Activated B cell treated with CpG ODN at 0.5 μM for 24 hours (primary cell): ENCODE measurements around the gene SLC35B2. TPM values are rescaled to one million over a fixed set of nuclear protein-coding genes. Genes with fewer than 3 reads are reported as not detected.

Experiments
- ATAC-seq: fragments of 200-7000 bp; cut with Tn5 transposase; one replicate; pipeline ENCODE4 v1.10.0; 2021; ENCODE audit warnings: low read depth, mild to moderate bottlenecking, moderate library complexity
- CTCF ChIA-PET: fragments of 350-600 bp; sonication (Branson Sonifier 250); formaldehyde crosslinking; loops from one replicate; lab custom pipeline; 2021; ENCODE audit warnings: antibody characterized with exemption; lab: Charles Lee
- POLR2A ChIA-PET: fragments of 350-600 bp; sonication (Branson Sonifier 250); formaldehyde crosslinking; loops from one replicate; lab custom pipeline; 2021; ENCODE audit warnings: antibody characterized with exemption; lab: Charles Lee
- DNase-seq: peaks from one replicate; pipeline ENCODE4 v3.0.0; 2022
- H3K27ac Mint-ChIP-seq: one replicate; pipeline ENCODE4 v1.8.0; 2020; ENCODE audit warnings: mixed read lengths
- H3K27me3 Mint-ChIP-seq: one replicate; pipeline ENCODE4 v1.8.0; 2021; ENCODE audit warnings: mixed read lengths
- H3K36me3 Mint-ChIP-seq: one replicate; pipeline ENCODE4 v1.8.0; 2021; ENCODE audit warnings: low read depth, mixed read lengths
- H3K4me1 Mint-ChIP-seq: one replicate; pipeline ENCODE4 v1.8.0; 2021; ENCODE audit warnings: mixed read lengths
- H3K4me3 Mint-ChIP-seq: one replicate; pipeline ENCODE4 v1.8.0; 2020; ENCODE audit warnings: mild to moderate bottlenecking, mixed read lengths
- H3K9me3 Mint-ChIP-seq: one replicate; pipeline ENCODE4 v1.8.0; 2020; ENCODE audit warnings: mixed read lengths
- intact Hi-C: fragments of 100-400 bp; cut with micrococcal nuclease; formaldehyde crosslinking; loops from one replicate; pipeline ENCODE4 v1.15.1; 2024
- total RNA-seq: library from RNA; stranded (reverse); gene quantifications from 2 replicates; pipeline ENCODE4 v1.2.3, GENCODE V29; 2022
- TF ChIP-seq, protein P1 (sequence below): fragments of 200-600 bp; IDR thresholded peaks from one replicate; pipeline ENCODE4 v1.8.0; 2022; ENCODE audit warnings: antibody characterized with exemption, mild to moderate bottlenecking

The SLC35B2 gene
- total RNA-seq, 1 donor from 2014 or later, result 29.1 TPM

DNA sequence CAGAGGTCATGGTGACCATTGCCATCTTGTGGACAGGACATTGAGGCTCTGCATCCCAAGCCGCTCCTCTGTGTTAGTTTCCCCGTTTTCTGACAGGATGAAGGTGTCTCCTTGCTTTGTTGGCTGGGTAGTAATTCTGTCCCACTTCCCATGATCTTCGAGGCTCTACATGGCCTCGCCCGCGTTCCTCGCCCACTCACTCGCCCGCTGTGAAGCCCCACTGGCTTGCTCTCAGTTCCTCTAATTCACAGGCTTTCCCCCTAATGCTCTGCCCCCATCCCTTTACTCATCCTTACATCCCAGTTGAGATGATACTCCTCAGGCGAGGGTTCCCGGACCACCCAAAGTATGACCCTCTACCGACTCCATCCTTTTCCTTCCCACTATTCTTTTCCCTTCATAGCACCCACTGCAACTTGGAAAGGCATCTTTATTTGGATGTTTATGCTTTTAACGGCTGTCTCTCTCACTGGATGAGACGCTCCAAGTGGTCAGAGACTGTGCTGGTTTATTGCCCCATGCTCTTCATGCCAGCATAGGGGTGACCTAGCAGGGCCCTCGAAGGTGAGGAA is 511 bp upstream of the SLC35B2 start:
- Mint-ChIP-seq H3K27ac (peak overlapping the region; percentile 99), H3K4me3 (peak overlapping the region; percentile 84), H3K4me1 (peaks cover 91% of the 10 kb centered on the region), H3K36me3 (peaks cover 91% of the 10 kb centered on the region), H3K9me3 (no peaks in the 10 kb centered on the region), H3K27me3 (no peaks in the 10 kb centered on the region)
- no peak for DNase-seq
- ChIA-PET CTCF (interaction anchor here (0.9 to 1.7 kb wide), 4 partner anchors 10 to 85 kb away, joined by 3 to 5 read pairs (median 4); partner anchors contain the start of gene HSP90AB1), POLR2A (interaction anchor here (1.5 to 13.7 kb wide), 4 partner anchors 7 to 55 kb away, joined by 4 to 549 read pairs (median 42); partner anchors contain the start of genes AARS2, HSP90AB1 and NFKBIE)
- ATAC-seq, result peak; percentile 23
- TF ChIP-seq, protein P1, sequence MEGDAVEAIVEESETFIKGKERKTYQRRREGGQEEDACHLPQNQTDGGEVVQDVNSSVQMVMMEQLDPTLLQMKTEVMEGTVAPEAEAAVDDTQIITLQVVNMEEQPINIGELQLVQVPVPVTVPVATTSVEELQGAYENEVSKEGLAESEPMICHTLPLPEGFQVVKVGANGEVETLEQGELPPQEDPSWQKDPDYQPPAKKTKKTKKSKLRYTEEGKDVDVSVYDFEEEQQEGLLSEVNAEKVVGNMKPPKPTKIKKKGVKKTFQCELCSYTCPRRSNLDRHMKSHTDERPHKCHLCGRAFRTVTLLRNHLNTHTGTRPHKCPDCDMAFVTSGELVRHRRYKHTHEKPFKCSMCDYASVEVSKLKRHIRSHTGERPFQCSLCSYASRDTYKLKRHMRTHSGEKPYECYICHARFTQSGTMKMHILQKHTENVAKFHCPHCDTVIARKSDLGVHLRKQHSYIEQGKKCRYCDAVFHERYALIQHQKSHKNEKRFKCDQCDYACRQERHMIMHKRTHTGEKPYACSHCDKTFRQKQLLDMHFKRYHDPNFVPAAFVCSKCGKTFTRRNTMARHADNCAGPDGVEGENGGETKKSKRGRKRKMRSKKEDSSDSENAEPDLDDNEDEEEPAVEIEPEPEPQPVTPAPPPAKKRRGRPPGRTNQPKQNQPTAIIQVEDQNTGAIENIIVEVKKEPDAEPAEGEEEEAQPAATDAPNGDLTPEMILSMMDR, result no peak
- intact Hi-C loops, result loop anchor here (1.0 kb wide), 2 partner anchors 7 to 11 kb away; partner anchors contain the start of genes HSP90AB1 and NFKBIE

DNA sequence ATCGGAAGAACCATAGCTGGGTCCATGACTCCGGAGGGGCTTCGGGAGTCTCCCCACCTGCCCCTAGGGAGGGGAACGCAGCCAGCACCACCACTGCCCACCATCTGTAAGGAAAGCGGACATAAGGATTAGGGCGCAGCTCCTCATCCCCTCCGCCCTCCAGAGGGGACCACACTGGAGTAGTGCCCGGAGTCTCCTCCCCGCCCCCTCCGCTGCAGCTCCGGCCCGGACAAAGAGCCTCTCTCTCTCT is 628 bp downstream of the SLC35B2 start:
- peak overlapping the region; percentile 93 for H3K27ac Mint-ChIP-seq

DNA sequence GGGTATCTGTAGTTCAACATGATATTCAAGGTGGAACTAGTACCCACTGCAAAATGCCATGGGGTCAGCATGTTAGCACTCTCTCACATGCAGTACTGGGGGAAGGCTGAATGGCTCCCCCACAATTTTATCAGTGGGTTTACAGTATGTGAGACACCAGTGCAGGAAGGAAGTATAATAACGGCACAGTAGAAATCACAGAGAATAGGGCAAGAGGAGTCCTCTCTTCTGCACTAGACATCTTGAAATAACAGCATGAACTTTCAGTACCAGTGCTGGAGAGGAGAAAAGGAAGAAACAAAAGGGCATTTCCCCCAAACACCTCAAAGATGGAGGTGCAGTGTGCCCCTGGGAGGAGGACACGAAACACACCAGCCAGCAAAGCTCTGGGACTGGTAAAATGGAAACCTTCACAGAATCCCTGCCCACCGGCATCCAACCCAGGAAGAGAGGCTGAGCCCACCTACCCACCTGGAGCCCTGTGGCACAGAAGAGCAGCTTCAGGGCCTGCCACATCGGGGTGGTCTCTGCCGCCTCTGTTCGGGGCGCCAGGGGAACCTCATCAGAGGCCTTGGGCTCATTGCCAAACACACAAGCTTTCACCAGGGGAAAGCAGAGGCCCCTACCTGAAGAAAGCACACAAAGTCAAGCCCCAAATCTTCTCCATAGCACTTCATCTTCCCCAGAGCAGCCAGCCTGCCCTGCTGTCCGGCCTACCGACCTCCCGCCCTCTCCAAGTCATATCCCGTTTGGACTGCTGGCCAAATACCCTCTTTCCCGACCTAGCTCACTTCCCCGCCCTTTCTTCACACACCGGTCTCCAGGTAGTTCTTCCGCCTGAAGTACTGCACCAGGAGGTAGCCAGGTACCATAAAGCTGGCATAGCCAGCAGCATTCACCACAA is 1.2 kb downstream of the SLC35B2 start:
- ATAC-seq (no peak), DNase-seq (no peak)
- Mint-ChIP-seq H3K4me1 (peaks cover 87% of the 10 kb centered on the region), H3K9me3 (no peaks in the 10 kb centered on the region), H3K27ac (peak overlapping the region; percentile 93), H3K27me3 (no peaks in the 10 kb centered on the region), H3K4me3 (peak overlapping the region; percentile 92), H3K36me3 (peaks cover 91% of the 10 kb centered on the region)
- CTCF ChIA-PET, result interaction anchor here (0.7 to 1.9 kb wide), 10 partner anchors 9 to 83 kb away, joined by 3 to 11 read pairs (median 4); partner anchors contain the start of gene HSP90AB1
- POLR2A ChIA-PET, result interaction anchor here (1.0 to 13.7 kb wide), 12 partner anchors 9 to 627 kb away, joined by 3 to 549 read pairs (median 4); partner anchors contain the start of genes AARS2, CDC5L, GTPBP2 and HSP90AB1
- intact Hi-C loops, result no loop called here
- TF ChIP-seq, protein P1, result no peak

More for the DNA sequence above, 628 bp downstream of the SLC35B2 start:
- intact Hi-C loops, result loop anchor here (1.0 kb wide), 2 partner anchors 9 kb away; partner anchors contain the start of genes HSP90AB1 and NFKBIE
- no peaks in the 10 kb centered on the region for H3K27me3 Mint-ChIP-seq
- POLR2A ChIA-PET, result interaction anchor here (0.5 to 13.7 kb wide), 13 partner anchors 8 to 627 kb away, joined by 3 to 549 read pairs (median 4); partner anchors contain the start of genes AARS2, CDC5L, GTPBP2 and HSP90AB1
- H3K9me3 Mint-ChIP-seq, result no peaks in the 10 kb centered on the region
- ATAC-seq (no peak), DNase-seq (no peak)
- peaks cover 91% of the 10 kb centered on the region for H3K36me3 Mint-ChIP-seq
- peak overlapping the region; percentile 92 for H3K4me3 Mint-ChIP-seq
- TF ChIP-seq, protein P1, result no peak
- CTCF ChIA-PET, result interaction anchor here (0.7 to 1.9 kb wide), 11 partner anchors 9 to 84 kb away, joined by 3 to 11 read pairs (median 3); partner anchors contain the start of gene HSP90AB1
- peaks cover 88% of the 10 kb centered on the region for H3K4me1 Mint-ChIP-seq

DNA sequence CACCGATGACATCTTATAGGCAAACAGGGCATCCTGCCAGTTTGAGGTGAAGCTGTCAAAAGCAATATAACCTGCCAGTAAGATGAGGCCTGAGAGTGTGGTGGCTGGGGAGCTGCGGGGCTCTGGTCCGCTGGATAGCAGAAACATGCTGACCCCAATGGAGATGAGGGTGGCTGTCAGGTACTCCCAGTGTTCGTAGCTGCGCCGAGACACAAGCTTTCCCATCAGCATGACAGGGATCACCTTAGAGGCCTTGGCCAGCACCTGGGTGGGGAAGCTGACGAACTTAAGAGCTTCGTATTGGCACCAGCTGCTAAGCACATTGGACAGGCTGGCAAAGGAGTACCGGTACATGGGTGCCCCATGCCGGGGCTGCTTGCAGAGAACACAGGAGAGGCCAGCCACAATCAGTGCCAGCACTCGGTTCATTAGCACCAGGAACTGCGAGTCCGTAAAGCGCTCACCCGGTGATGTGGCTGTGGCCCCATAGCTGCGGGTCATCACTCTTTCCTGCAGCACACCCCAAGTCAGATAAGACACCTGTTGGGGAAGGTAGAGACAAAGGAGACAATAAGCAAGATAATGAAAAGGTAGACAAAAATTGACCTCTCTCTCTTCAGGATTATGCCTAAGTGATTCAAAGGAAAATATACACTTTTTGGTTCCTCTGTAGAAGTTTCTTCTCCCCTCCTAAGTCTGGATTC is 2.1 kb downstream of the SLC35B2 start:
- ChIA-PET CTCF (interaction anchor here (0.8 to 2.3 kb wide), 4 partner anchors 8 to 50 kb away, joined by 3 to 12 read pairs (median 5); no protein-coding TSS in a partner anchor), POLR2A (interaction anchor here (1.2 to 13.7 kb wide), 4 partner anchors 10 to 31 kb away, joined by 3 to 549 read pairs (median 40); partner anchors contain the start of genes HSP90AB1, NFKBIE and SLC29A1)
- no peaks in the 10 kb centered on the region for H3K27me3 Mint-ChIP-seq
- H3K36me3 Mint-ChIP-seq, result peaks cover 91% of the 10 kb centered on the region
- DNase-seq (no peak), ATAC-seq (no peak)
- peak overlapping the region; percentile 93 for H3K27ac Mint-ChIP-seq
- H3K4me1 Mint-ChIP-seq, result peaks cover 87% of the 10 kb centered on the region
- H3K4me3 Mint-ChIP-seq, result peak overlapping the region; percentile 92
- TF ChIP-seq, protein P1, result no peak
- no peaks in the 10 kb centered on the region for H3K9me3 Mint-ChIP-seq
- intact Hi-C loops, result no loop called here
